Stimulated activated CD4-positive, alpha-beta T cell treated with anti-CD3 and anti-CD28 coated beads, Interleukin-1b, Interleukin-23, amount 100 ng/mL, for 1 hour (primary cell): ENCODE data around the gene GGA1.
"Not testable (repeated sequence)": the region's sequence is repeated elsewhere in the genome, so short reads cannot be mapped to it uniquely, and the experiment has no call there.

Experiments used
- DNase-seq, 2 donors: peaks; one replicate each; pipeline ENCODE4 v3.0.0-alpha.2; 2020; ENCODE audit warnings: low read depth in 2 of 2

Gene GGA1

DNA sequence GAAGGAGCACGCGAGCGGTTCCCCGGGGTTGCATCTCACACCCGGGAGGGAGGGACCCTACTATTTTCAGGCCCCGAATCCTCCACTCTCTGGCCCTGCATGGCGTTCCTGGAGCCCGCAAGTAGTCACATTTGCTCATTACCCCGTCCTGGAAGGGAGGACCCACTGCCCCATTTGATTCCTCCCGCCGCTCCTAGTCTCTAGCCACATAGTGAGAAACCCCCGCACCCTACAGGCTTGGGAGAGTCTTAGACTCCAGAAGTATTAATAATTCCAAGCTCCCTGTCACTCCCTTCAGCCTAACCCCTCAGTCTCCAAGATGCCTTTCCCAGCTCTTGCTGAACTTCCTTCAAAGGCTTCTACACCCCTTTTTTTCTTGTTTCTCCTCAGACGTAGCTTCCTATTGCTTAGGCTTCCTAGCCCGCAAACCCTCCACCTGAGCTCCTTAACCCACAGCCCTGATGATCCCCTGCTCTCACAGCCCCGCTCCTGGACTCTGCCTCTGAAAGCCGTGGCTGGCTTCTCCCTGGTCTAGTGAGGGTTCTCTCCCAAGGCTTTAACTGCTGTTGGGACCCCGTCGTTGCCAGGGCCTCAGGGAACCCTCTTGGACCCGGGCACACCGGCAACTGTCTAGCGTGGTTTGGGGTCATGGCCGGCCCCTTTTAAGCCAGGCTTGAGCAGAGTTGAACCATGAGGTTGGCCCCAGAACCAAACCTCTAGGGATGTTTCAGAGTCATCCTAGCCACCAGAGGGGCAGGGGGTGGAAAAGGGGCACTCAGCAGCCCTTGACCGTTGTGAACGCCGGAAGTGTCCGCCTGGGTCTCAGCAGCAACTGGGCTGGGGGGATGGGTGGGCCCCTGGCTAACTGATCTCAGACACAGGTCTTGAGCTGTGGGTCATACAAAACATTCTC lies 862 bp downstream of the GGA1 start:
- no peak for DNase-seq

DNA sequence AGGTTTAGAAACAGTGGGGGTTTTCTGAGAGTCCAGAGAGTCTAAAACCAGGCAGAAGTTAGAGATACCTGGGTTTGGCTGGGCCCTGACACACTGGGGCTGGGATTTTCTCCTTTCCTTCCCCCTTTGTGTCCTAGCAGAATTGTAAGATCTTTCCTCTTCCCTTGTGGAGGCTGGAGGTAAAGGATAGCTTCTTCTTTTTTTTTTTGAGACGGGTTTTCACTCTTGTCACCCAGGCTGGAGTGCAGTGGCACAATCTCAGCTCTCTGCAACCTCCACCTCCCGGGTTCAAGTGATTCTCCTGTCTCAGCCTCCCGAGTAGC lies 1.5 kb downstream of the GGA1 start:
- DNase-seq, result not testable (repeated sequence)

DNA sequence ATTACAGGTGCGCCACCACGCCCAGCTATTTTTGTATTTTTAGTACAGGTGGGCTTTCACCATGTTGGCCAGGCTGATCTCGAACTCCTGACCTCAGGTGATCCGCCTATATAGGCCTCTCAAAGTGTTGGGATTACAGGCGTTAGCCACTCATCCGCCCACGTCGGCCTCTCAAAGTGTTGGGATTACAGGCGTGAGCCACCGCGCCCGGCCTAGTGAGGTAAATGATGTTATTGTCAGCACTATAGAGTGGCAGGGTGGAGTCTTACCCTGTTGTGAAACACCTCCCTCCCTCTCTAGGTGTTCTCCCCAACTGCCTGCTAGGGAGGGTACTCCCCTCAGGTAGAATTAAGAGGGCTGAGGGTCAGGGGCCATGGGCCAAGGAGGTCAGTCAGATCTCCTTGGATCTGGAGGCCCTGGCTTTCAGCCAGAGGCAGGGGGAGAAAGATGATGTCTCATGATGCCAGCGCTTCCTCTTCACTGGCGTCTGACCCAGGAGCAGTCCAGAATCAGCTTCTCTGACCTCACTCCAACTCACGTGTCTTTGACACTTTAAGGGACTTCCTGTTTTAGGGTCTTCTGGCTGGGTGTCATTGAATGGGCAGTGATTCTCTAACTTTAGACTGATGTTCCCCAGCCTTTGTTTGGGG lies 2.0 kb downstream of the GGA1 start:
- DNase-seq, result no peak

DNA sequence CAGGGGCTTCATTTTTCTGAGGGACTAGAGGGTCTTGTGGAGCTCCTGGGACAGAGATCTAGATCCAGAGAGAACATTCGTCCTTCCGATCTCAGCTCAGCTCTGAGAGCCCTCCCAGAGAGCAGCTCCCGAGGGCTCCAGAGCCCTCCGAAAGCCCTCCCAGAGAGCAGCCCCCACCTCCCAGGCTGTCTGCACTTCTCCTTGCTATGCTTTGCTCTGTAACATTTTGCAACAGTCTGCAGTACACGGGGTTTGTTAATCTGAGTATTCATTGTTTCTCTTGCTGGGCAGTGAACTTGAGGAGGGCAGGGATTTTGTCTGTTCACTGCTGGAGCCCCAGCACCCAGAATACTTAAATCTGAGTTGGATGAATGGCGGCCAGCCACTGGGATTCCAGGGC lies 2.6 kb downstream of the GGA1 start:
- DNase-seq, result no peak

DNA sequence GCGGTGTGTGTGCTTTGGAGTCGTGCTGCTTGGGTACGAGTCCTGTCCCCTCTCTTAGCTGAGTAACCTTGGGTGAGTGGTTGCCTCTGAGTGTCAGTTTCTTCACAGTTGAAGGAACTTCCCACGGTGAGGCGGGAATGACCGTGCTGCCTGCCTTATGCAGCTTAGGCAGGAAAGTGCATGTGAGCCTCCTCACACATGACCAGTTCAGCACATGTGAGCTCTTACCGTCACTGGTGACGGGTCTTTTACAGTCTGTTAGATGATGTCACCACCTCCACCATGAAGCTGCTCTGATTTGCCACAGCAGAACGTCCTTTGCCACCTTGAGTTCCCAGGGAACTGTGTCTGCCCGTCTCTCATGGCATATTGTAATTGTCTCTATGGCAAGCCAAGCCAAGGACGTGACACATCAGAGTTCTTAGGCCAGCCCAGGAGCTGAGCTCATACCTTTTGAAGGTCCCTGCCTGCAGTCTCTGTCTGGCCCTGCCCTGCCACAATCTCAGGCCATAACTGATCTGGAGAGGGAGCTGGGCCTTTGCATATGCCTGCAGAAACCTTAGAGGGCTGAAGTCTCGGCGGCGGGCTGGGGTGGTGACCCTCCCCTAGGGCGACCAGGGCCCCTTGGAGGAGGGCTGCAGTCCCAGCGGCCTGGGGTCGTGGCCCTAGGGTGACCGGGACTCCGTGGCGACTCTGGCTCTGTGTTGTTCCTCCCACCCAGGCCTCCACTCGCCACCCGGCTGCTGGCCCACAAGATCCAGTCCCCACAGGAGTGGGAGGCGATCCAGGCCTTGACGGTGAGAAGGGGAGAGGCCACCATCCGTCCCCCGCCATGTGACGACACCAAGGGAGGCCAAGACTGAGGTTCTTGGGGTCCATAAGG lies 7.8 kb downstream of the GGA1 start:
- no peak for DNase-seq

DNA sequence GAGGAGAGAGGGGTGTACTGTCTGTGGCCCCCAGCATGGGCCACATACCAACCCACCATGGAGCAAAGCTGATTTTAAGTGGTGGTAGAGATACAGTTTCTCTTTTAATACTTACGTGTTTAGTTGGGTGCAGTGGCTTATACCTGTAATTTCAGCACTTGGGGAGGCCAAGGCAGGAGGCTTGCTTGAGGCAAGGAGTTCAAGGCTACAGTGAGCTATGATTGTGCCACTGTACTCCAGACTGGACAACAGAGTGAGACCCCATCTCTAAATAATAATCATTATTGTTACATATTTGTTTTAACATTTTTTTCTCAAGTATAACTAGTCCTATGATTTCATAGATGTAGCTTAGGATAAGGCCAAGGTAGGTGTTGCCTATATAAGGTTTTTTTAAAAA lies 8.8 kb downstream of the GGA1 start:
- DNase-seq, result no peak

DNA sequence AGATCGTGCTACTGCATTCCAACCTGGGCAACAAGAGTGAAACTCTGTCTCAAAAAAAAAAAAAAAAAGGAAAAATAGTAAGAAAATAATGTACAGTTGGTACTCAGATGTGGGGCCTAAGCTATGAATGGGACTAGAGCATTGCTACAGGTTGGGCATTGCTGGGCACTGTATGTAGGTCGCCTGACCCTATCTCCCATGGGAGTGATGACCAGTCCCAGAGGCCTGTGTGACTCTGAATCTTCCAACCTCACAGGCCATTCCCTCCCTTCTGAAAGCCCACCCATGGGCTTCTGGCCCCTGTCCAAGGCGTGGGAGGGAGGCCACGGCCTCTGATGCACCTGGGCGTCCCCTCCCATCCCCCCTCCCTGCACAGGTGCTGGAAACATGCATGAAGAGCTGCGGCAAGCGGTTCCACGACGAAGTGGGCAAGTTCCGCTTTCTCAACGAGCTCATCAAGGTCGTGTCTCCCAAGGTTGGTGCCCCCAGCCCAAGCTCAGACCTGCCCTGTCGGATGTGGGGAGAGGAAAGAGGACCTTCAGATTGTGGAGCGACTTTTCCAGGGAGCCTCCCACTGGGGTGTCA lies 9.5 kb downstream of the GGA1 start:
- no peak for DNase-seq

DNA sequence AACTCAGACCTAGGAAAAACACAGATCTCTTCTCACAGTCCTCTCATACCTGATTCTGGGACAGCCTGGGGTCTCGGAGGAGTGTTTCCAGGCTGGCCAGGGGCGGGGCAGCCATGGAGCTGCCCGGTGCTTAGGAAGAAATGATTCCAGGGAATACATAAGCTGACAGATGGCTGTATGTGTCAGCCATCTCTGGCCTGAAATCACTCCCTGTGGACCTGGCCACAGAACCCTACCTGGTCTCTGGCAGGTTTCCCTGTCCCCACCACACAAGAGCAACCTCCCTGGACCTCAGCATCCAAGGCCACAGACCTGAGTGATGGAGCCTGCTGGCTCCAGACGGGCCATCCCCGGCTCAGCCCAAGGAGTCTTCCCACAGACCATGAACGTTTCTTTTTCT lies 10.0 kb downstream of the GGA1 start:
- no peak for DNase-seq

DNA sequence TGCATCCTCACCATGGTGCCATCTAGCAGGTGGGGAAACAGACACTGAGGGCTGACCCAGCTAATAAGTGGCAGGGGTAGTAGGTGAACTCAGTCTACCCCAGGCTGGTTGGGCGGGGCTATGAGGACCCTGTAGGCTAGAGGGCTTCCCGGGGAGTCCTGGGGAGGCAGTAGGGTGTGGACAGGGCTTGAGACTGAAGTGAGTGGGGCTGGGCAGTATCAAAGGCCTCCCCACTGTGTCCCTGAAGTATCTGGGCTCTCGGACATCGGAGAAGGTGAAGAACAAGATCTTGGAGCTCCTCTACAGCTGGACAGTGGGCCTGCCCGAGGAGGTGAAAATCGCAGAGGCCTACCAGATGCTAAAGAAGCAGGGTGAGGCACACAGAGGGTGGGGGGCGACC lies 11.4 kb downstream of the GGA1 start:
- no peak for DNase-seq

DNA sequence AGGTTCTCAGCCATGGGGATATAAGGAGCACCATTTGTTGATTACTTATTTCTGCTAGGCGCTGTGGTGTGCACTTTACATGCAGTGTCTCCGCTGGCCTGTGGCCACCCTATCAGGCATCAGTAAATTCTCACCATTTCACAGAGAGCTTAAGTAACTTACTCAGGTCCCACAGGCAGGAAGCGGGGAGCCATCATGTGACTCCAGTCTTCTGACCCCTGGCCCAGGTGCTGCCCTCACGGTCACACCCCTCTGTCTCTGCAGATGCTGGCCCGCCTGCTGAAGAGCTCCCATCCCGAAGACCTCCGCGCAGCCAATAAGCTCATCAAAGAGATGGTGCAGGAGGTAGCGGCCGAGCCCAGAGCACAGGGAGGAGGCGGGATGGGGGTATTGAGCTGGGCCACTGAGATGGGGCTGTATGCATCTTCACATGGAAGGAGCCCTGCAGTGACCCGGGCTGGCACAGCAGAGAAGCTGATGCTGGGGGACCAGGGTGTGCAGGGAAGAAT lies 12.8 kb downstream of the GGA1 start:
- DNase-seq, result no peak

DNA sequence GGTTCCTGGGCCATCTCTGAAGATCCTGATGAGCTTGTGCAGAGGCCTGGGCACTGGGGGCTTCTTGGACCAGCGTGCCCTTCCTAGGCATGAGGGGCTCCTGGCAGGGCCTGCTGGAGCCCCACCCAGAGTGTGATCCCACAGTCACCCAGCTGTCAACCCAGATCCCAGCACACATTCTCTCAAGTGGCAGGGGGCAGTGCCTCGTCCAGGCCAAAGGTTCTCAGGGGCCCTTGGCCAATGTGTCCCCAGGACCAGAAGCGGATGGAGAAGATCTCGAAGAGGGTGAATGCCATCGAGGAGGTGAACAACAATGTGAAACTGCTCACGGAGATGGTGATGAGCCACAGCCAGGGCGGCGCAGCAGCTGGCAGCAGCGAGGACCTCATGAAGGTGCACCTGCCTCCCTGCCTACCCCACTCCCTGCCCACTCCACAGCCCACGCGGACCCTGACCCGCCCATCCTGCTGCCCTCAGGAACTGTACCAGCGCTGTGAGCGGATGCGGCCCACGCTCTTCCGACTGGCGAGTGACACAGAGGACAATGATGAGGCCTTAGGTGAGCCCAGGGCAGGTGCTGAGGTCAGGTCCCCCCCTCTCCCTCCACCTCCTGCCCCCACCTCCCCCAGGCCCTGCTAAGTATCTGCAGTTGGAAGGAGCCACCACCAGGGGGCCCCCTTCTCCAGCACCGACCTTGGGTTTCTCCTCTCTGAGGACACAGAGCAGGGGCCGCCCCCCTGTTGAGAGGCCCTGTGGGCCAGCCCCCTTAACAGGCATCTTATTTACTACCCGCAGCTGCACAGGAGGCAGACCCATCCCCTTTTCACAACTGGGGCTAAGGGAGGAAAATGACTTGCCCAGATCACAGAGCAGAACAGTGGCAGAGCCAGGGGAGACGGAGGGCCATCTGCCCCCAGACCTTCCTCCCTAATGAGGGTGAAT lies 14.7 kb downstream of the GGA1 start:
- peak; percentile 61 to 64 for DNase-seq

DNA sequence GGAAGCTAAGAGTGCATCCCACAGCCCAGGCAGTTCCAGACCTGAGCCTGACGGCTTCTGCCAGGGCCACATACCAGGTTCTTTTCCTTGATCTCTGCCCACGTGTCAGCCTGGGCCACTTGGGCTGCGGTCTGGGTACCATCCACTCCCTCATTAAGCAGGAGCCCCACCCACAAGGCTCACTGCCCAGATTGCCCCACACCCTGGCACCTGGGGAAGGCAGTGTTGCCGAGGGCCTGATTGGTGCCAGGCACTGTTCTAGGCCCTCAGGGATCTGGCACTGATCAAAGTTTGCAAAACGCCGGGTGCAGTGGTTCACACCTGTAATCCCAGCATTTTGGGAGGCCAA lies 15.4 kb downstream of the GGA1 start:
- DNase-seq, result no peak

DNA sequence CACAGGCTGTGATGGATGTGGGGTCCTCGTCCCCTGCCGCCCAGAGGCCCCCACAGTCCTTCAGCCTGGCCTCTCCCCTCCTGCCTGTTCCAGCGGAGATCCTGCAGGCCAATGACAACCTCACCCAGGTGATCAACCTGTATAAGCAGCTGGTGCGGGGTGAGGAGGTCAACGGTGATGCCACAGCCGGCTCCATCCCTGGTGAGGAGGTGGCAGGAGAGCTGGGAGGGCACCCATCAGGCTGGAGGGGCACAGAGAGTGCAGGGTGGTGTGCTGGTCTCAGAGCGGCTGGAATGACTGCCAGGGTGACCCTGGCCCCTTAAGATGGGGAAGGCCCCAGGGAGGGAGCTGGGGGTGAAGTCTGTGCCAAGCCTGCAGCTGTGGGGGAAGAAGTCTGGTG lies 16.2 kb downstream of the GGA1 start:
- DNase-seq, result no peak

DNA sequence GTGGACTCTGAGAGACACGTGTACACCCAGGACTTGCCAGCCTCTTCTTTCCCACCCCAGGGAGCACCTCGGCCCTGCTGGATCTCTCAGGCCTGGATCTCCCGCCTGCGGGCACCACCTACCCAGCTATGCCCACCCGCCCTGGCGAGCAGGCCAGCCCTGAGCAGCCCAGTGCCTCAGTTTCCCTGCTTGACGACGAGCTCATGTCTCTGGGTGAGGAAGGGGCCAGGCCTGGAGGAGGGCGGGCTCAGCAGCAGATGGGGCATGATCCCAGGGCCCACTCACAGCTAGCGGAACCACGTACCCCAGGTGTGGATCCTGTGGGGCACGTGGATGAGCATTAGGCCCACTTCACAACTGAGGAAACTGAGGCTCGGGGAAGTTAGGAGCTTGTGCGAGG lies 17.1 kb downstream of the GGA1 start:
- DNase-seq, result no peak

DNA sequence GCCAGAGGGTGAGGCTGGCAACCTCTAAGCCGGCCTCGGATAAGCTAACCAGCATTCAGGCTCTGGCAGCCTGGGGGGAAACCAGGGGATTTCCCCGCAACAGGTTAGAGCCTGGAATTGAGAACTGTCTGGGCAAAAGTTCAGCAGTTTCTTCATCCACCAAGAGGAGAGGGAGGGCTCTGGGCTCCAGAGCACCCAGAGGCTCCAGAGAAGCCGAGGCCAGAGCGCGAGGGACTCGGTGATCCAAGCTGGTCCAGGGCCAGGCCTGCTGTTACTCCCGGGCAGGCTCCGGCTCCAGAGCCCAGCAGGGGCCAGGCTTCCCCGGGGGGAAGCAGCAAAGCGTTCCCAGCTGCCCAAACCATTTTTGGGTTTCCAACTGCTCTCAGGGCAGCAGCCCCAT lies 17.5 kb downstream of the GGA1 start:
- DNase-seq, result no peak

DNA sequence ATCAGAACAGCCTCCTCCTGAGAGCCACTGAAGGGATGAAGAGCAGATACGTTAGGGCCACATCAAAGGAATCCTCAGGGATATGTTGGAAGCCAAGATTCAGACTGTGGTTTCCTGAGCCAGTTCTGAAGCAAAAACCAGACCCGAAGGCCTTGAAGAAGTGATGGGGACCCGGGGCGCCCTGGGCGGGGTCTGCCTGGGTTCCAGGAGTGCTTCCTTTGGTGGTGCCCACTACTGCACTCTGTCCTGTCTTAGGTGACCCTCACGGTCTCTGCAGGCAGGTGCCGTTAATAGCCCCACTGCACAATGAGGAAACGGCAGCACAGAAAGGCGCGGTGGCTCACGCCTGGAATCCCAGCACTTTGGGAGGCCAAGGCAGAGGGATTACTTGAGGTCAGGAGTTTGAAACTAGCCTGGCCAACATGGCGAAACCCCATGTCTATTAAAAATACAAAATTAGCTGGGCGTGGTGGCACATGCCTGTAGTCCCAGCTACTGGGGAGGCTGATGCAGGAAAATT lies 18.0 kb downstream of the GGA1 start:
- DNase-seq, result no peak

DNA sequence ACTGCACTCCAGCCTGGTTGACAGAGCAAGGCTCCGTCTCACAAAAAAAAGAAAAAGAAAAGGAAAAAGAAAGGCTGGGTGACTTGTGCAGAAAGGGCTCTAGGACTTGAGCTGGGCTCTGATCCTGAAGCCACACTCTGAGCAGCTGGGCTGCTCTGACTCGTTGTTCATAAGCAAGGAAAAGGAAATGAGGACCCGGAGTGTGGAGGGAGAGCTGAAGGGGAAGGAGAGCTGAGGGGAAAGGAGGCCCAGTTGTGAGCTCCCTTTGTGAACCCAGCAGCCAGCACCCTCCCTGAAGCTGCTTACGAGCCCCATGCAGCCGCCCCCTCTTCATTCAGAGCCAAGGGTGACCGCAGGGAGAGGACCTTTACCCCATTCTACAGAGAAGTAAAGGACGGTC lies 18.5 kb downstream of the GGA1 start:
- DNase-seq, result no peak

DNA sequence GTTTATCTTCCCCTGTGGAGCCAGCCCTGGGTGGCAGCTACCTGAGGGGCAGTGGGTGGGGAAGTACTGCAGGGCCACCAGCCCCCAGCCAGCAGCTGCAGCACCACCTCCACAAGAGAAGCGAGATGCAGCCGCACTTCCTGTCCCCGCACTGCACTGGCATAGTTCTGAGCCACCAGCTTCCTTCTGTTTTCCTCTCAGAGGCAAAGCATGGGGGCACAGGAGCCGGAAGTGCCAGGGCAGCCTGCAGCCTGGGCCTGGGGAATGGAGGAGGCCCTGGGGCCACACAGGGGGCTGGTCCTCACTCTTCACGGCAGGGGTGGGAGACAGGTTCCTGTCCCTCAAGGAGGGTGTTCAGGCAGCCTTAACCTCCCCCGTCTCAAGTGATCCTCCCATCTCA lies 18.9 kb downstream of the GGA1 start:
- no peak for DNase-seq

DNA sequence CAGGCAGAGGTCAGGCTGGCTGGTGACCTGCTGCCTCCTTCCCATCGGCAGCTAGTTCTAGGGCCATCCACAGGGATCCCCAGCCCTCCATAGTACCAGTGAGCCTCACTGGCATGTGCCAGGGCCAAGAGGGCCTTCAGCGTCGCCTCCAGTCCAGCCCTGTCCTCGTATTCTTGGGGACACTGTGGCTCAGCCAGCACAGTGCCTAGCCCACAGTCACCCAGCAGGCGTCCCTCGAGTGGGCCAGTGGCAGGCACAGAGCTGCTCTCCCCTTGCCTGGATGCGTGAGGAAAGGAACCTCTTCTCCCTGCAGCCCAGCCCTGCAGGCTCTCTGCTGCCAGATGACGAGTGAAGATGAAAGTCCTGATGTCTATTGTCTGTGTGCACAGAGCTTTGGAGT lies 20.2 kb downstream of the GGA1 start:
- no peak for DNase-seq

DNA sequence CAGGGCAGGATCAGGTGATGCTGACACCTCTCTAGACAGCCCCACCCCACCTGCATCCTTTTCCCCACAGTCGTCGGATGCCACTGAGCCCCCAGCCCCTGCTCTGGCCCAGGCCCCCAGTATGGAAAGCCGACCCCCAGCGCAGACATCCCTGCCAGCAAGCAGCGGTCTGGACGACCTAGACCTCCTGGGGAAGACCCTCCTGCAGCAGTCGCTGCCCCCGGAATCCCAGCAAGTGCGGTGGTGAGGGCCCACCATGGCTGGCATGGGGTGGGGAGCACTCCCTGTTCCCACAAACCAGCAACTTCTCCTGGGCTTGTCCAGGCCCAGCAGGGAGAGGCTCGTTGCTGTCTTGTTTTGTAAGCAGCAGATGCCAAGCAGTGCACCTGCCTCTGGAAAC lies 21.3 kb downstream of the GGA1 start:
- DNase-seq, result no peak
